H1 (cell line): ENCODE results near the gene CUL1. TPM values are rescaled to one million over a fixed set of nuclear protein-coding genes. Genes with fewer than 3 reads are reported as not detected.
A peak's percentile ranks its signal among the peaks of the same experiment; 100 is the strongest.

ENCODE experiments used
- CTCF ChIA-PET: fragments of 300-600 bp; sonication (Branson Sonifier 250); formaldehyde crosslinking; loops from one replicate; lab custom pipeline; 2021; ENCODE audit not compliant: partially characterized antibody; lab: Charles Lee
- POLR2A ChIA-PET: fragments of 300-600 bp; sonication (Branson Sonifier 250); formaldehyde crosslinking; loops from one replicate; lab custom pipeline; 2021; ENCODE audit warnings: inconsistent platforms; ENCODE audit not compliant: partially characterized antibody; lab: Charles Lee
- DNase-seq, 2 experiments: peaks; one replicate each; pipeline versions ENCODE4 v3.0.0 to v3.0.0-alpha.2; 2010 to 2022; ENCODE audit warnings: low spot score in 2 of 2, low read depth in 1 of 2, mixed read lengths in 1 of 2
- FAIRE-seq: peaks from 2 replicates; lab custom pipeline; 2011; peaks lifted over from hg19 to GRCh38; lab: Jason Lieb, UNC
- H2AFZ ChIP-seq: 2 replicates; pipeline ENCODE4 v1.8.1; 2012; ENCODE audit warnings: low read length, inconsistent platforms
- H2AK5ac ChIP-seq: 2 replicates; pipeline ENCODE4 v1.6.1; 2013; ENCODE audit warnings: low read depth, low read length
- H2BK120ac ChIP-seq: replicated peaks from 2 replicates; pipeline ENCODE3; 2013; ENCODE audit warnings: low read depth, low read length, inconsistent platforms
- H2BK12ac ChIP-seq: 2 replicates; pipeline ENCODE4 v1.6.1; 2013; ENCODE audit warnings: low read depth, low read length
- H2BK15ac ChIP-seq: 2 replicates; pipeline ENCODE4 v1.6.1; 2013; ENCODE audit warnings: low read length
- H2BK20ac ChIP-seq: 2 replicates; pipeline ENCODE4 v1.6.1; 2013; ENCODE audit warnings: low read length
- H2BK5ac ChIP-seq: 2 replicates; pipeline ENCODE4 v1.6.1; 2013; ENCODE audit warnings: low read depth, low read length
- H3K14ac ChIP-seq: 2 replicates; pipeline ENCODE4 v1.6.1; 2013; ENCODE audit warnings: inconsistent platforms; ENCODE audit not compliant: insufficient read length
- H3K18ac ChIP-seq: 2 replicates; pipeline ENCODE4 v1.6.1; 2013; ENCODE audit warnings: low read length; ENCODE audit errors: extremely low read depth
- H3K23ac ChIP-seq: 2 replicates; pipeline ENCODE4 v1.6.1; 2013; ENCODE audit warnings: inconsistent platforms; ENCODE audit not compliant: insufficient read length
- H3K23me2 ChIP-seq: 2 replicates; pipeline ENCODE4 v1.6.1; 2013; ENCODE audit warnings: low read depth, low read length
- H3K27ac ChIP-seq: 2 replicates; pipeline ENCODE4 v1.6.1; 2011; ENCODE audit warnings: low read depth, low read length, inconsistent platforms
- H3K27me3 ChIP-seq, 4 experiments: replicated peaks in 1 of 4; 1 replicate in 1 of 4; 2 replicates in 3 of 4; pipeline versions ENCODE4 v1.6.1 to v1.8.1; 2011 to 2013; ENCODE audit warnings: low read length in 3 of 4, mild to moderate bottlenecking in 3 of 4, inconsistent platforms in 2 of 4, mixed read lengths in 2 of 4, moderate library complexity in 1 of 4; ENCODE audit not compliant: control insufficient read depth in 3 of 4, insufficient read depth in 3 of 4; ENCODE audit errors: extremely low read depth in 1 of 4
- H3K36me3 ChIP-seq, 4 experiments: 2 replicates each; pipeline versions ENCODE4 v1.6.1 to v1.8.1; 2011 to 2013; ENCODE audit warnings: mild to moderate bottlenecking in 4 of 4, low read length in 3 of 4, moderate library complexity in 2 of 4, control low read depth in 1 of 4, inconsistent platforms in 1 of 4; ENCODE audit not compliant: insufficient read depth in 4 of 4, control insufficient read depth in 2 of 4
- H3K4ac ChIP-seq: replicated peaks from 2 replicates; pipeline ENCODE3; 2013; ENCODE audit warnings: low read length, low read depth, mixed read lengths, inconsistent platforms; ENCODE audit not compliant: insufficient read length
- H3K4me1 ChIP-seq, 4 experiments: replicated peaks in 1 of 4; 1 replicate in 1 of 4; 2 replicates in 3 of 4; pipeline versions ENCODE4 v1.6.1 to v1.8.1; 2011 to 2013; ENCODE audit warnings: low read length in 3 of 4, inconsistent platforms in 2 of 4, mixed read lengths in 1 of 4; ENCODE audit not compliant: insufficient read depth in 4 of 4, control insufficient read depth in 3 of 4
- H3K4me2 ChIP-seq, 2 experiments: 2 replicates each; pipeline versions ENCODE4 v1.6.1 to v1.8.1; 2011 to 2013; ENCODE audit warnings: low read depth in 2 of 2, low read length in 2 of 2, control low read depth in 1 of 2, inconsistent platforms in 1 of 2, mild to moderate bottlenecking in 1 of 2; ENCODE audit not compliant: insufficient read depth in 1 of 2
- H3K4me3 ChIP-seq, 4 experiments: fragments of 200-600, 300-600 bp in 1 of 4; sonication (generic), shearing (Covaris generic), sonication (Bioruptor Twin) in 1 of 4; 2 replicates each; pipeline versions ENCODE4 v1.5.1 to v1.8.1; 2011 to 2016; ENCODE audit warnings: low read length in 4 of 4, low read depth in 3 of 4, control low read depth in 2 of 4, inconsistent platforms in 2 of 4, mild to moderate bottlenecking in 2 of 4, mixed read lengths in 1 of 4, moderate library complexity in 1 of 4; ENCODE audit not compliant: insufficient read depth in 2 of 4; ENCODE audit errors: extremely low read depth in 1 of 4
- H3K56ac ChIP-seq: replicated peaks from 2 replicates; pipeline ENCODE3; 2013; ENCODE audit warnings: low read depth, mild to moderate bottlenecking, mixed read lengths, low read length, inconsistent platforms; ENCODE audit not compliant: insufficient read length
- H3K79me1 ChIP-seq: 2 replicates; pipeline ENCODE4 v1.6.1; 2013; ENCODE audit warnings: low read depth, low read length, control low read depth
- H3K79me2 ChIP-seq, 2 experiments: 2 replicates each; pipeline versions ENCODE4 v1.6.1 to v1.8.1; 2012 to 2013; ENCODE audit warnings: low read length in 2 of 2, mild to moderate bottlenecking in 2 of 2, inconsistent platforms in 1 of 2; ENCODE audit not compliant: insufficient read depth in 2 of 2, control insufficient read depth in 1 of 2
- H3K9ac ChIP-seq, 4 experiments: replicated peaks in 1 of 4; 1 replicate in 1 of 4; 2 replicates in 3 of 4; pipeline versions ENCODE4 v1.6.1 to v1.8.1; 2011 to 2013; ENCODE audit warnings: low read depth in 3 of 4, low read length in 3 of 4, control low read depth in 2 of 4, mild to moderate bottlenecking in 2 of 4, moderate library complexity in 2 of 4, inconsistent platforms in 1 of 4; ENCODE audit errors: extremely low read depth in 1 of 4
- H3K9me3 ChIP-seq, 2 experiments: 2 replicates each; pipeline versions ENCODE4 v1.6.1 to v1.8.1; 2012 to 2013; ENCODE audit warnings: mild to moderate bottlenecking in 2 of 2, moderate library complexity in 2 of 2, control low read depth in 1 of 2, inconsistent platforms in 1 of 2, low read depth in 1 of 2, low read length in 1 of 2, mixed read lengths in 1 of 2; ENCODE audit not compliant: insufficient read depth in 2 of 2
- H4K20me1 ChIP-seq, 2 experiments: replicated peaks in 1 of 2; 2 replicates each; pipeline versions ENCODE3 to v1.8.1; 2011 to 2013; ENCODE audit warnings: inconsistent platforms in 2 of 2, low read length in 2 of 2, mild to moderate bottlenecking in 1 of 2; ENCODE audit not compliant: insufficient read depth in 2 of 2, control insufficient read depth in 1 of 2
- H4K5ac ChIP-seq: 2 replicates; pipeline ENCODE4 v1.6.1; 2013; ENCODE audit warnings: low read length, low read depth, mixed read lengths, inconsistent platforms; ENCODE audit not compliant: insufficient read length
- H4K8ac ChIP-seq: 2 replicates; pipeline ENCODE4 v1.8.0; 2013; ENCODE audit warnings: mild to moderate bottlenecking, moderate library complexity, low read length, inconsistent platforms; ENCODE audit not compliant: insufficient read depth; ENCODE audit errors: extremely low read depth
- H4K91ac ChIP-seq: replicated peaks from 2 replicates; pipeline ENCODE3; 2013; ENCODE audit warnings: low read length, mixed read lengths, inconsistent platforms; ENCODE audit not compliant: insufficient read length
- BACH1 ChIP-seq: IDR thresholded peaks from 2 replicates; pipeline ENCODE4 v1.6.1; 2012; ENCODE audit warnings: low read length, improper control_type of control experiment
- JUND ChIP-seq: IDR thresholded peaks from 2 replicates; pipeline ENCODE4 v1.6.1; 2011; ENCODE audit warnings: mild to moderate bottlenecking, improper control_type of control experiment, low read length
- SP2 ChIP-seq: IDR thresholded peaks from 2 replicates; pipeline ENCODE4 v1.6.1; 2012; ENCODE audit warnings: mild to moderate bottlenecking, low read length, inconsistent platforms
- USF2 ChIP-seq: IDR thresholded peaks from 2 replicates; pipeline ENCODE4 v1.6.1; 2011; ENCODE audit warnings: low read length, improper control_type of control experiment
- WGBS, 2 experiments: shearing (Covaris generic) in 1 of 2; methylation state at CpG; one replicate each; pipeline versions ENCODE4 v1.1.6 to v1.1.7; 2013 to 2015; ENCODE audit warnings: low lambda C conversion rate in 2 of 2, mixed read lengths in 2 of 2, inconsistent platforms in 1 of 2, low coverage in 1 of 2, missing lambda C conversion rate in 1 of 2; ENCODE audit not compliant: insufficient replicate concordance in 2 of 2, insufficient coverage in 1 of 2, insufficient read length in 1 of 2; ENCODE audit errors: extremely low coverage in 1 of 2, missing lambda C conversion rate in 1 of 2; 5-methylcytosine and 5-hydroxymethylcytosine counted together
- polyA plus RNA-seq, 7 experiments: library from polyadenylated mRNA; depleted of rRNA in 3 of 7; stranded (reverse) in 5 of 7; unstranded in 2 of 7; fragments of >200 nt in 5 of 7; fragments of 200-250 nt in 2 of 7; gene quantifications; 1 replicate in 5 of 7; 2 replicates in 1 of 7; 4 replicates in 1 of 7; pipeline versions ENCODE4 v1.2.1 to v1.2.3, GENCODE V29; 2011 to 2013; ENCODE audit warnings: missing spikeins in 2 of 7, mixed read lengths in 2 of 7
- total RNA-seq: library from RNA; stranded (reverse); fragmentation: NEBNext Ultra II Directional; extraction: Animal tissue kit (Norgen Biotek cat#: 25700); gene quantifications from 2 replicates; pipeline ENCODE4 v1.2.1, GENCODE V29; 2021

Gene CUL1
- total and polyA plus RNA-seq, 2 of the 8 experiments (the other 6 are each of a cell fraction or from before 2014, with no cell fraction given) = 33.0 to 77.3 TPM

- Histone ChIP-seq H3K4ac (no peak overlapping the region), H2BK120ac (no peak overlapping the region), H3K79me1 (no peaks in the 10 kb centered on the region), H2AK5ac (no peak overlapping the region), H2BK15ac (no peak overlapping the region), H3K18ac (no peak overlapping the region), H3K56ac (no peak overlapping the region), H3K27me3 (no peaks in the 10 kb centered on the region), H2BK12ac (no peak overlapping the region), H3K4me1 (peaks cover 0 to 9% (median 7%) of the 10 kb centered on the region in 4 experiments; a peak in 6 of 7 replicates), H3K27ac (no peak overlapping the region), H3K36me3 (peaks cover 2 to 39% (median 27%) of the 10 kb centered on the region in 4 experiments; a peak in 6 of 8 replicates), H3K14ac (no peak overlapping the region), H3K4me2 (0 out of 4 replicates have a peak overlapping the region, but pooled peaks have one; percentile 4 to 15), H4K8ac (no peak overlapping the region), H2BK20ac (no peak overlapping the region), H4K20me1 (peaks cover 0 to 2% of the 10 kb centered on the region in 2 experiments), H4K5ac (no peak overlapping the region), H3K9ac (no peak overlapping the region), H3K4me3 (no peak overlapping the region), H2AFZ (no peak overlapping the region), H4K91ac (no peak overlapping the region), H3K79me2 (no peaks in the 10 kb centered on the region), H3K23me2 (no peaks in the 10 kb centered on the region), H2BK5ac (peak overlapping the region; percentile 40; the same call in 1 of the 2 replicates), H3K23ac (no peak overlapping the region), H3K9me3 (peaks cover 0 to 3% of the 10 kb centered on the region in 2 experiments; a peak in 1 of 4 replicates)
- ChIA-PET POLR2A (interaction anchor here (1.7 kb wide), 1 partner anchor 17 kb away, joined by 6 read pairs; no protein-coding TSS in a partner anchor), CTCF (interaction anchor here (0.9 to 1.4 kb wide), 3 partner anchors 9 to 223 kb away, joined by 3 to 4 read pairs (median 3); no protein-coding TSS in a partner anchor)
- TF ChIP-seq JUND = no peak
- no peak for TF ChIP-seq BACH1
- no peak for TF ChIP-seq SP2
- no peak for TF ChIP-seq USF2
- WGBS, 2 experiments = 46% methylated on average over 10 of the region's 10 CpGs; no CpG with 5 or more reads in 1 of the 2 experiments
- FAIRE-seq (no peak), DNase-seq (no peak)
Measured at GRCh38 chr7:148799893-148800555, 101.3 kb downstream of the CUL1 start.
